B cell (primary cell): ENCODE measurements around the gene POGLUT2. TPM values are rescaled to one million over a fixed set of nuclear protein-coding genes. Genes with fewer than 3 reads are reported as not detected.

Source experiments
- ATAC-seq: fragments of 200-7000 bp; cut with Tn5 transposase; one replicate; pipeline ENCODE4 v1.10.0; 2021; ENCODE audit warnings: low read depth, mild to moderate bottlenecking, moderate number of reproducible peaks, moderate library complexity
- CTCF ChIA-PET: fragments of 350-600 bp; sonication (Branson Sonifier 250); formaldehyde crosslinking; loops from one replicate; lab custom pipeline; 2021; ENCODE audit warnings: antibody characterized with exemption, inconsistent platforms; lab: Charles Lee
- POLR2A ChIA-PET: fragments of 350-600 bp; sonication (Branson Sonifier 250); formaldehyde crosslinking; loops from one replicate; lab custom pipeline; 2021; ENCODE audit warnings: antibody characterized with exemption; lab: Charles Lee
- DNase-seq: peaks from one replicate; pipeline ENCODE4 v3.0.0; 2013
- H2AFZ ChIP-seq: 2 replicates; pipeline ENCODE4 v1.6.1; 2012; ENCODE audit warnings: mild to moderate bottlenecking, low read depth, low read length; ENCODE audit not compliant: insufficient read depth, poor library complexity, severe bottlenecking
- H3K27ac ChIP-seq, 2 donors: 1 replicate in 1 of 2; 2 replicates in 1 of 2; pipeline ENCODE4 v1.5.1; 2012 to 2013; ENCODE audit warnings: low read length in 2 of 2, mild to moderate bottlenecking in 2 of 2, moderate library complexity in 1 of 2
- H3K27me3 ChIP-seq, 4 experiments: fragments of 200-600 bp in 1 of 4; sonication (generic) in 1 of 4; replicated peaks in 1 of 4; 1 replicate in 2 of 4; 2 replicates in 2 of 4; pipeline versions ENCODE4 v1.6.1 to v1.7.0; 2013 to 2016; ENCODE audit warnings: low read length in 3 of 4, mild to moderate bottlenecking in 2 of 4, mixed read lengths in 1 of 4, moderate library complexity in 1 of 4; ENCODE audit not compliant: insufficient read depth in 4 of 4, control insufficient read depth in 3 of 4; ENCODE audit errors: control extremely low read depth in 1 of 4
- H3K36me3 ChIP-seq, 2 experiments: replicated peaks in 1 of 2; 1 replicate in 1 of 2; 2 replicates in 1 of 2; pipeline versions ENCODE4 v1.6.1 to v1.7.1; 2013; ENCODE audit warnings: low read length in 1 of 2; ENCODE audit not compliant: insufficient read depth in 2 of 2, control insufficient read depth in 1 of 2; ENCODE audit errors: control extremely low read depth in 1 of 2, extremely low read depth in 1 of 2
- H3K4me1 ChIP-seq, 2 donors: fragments of 200-600 bp in 1 of 2; sonication (generic) in 1 of 2; 1 replicate in 1 of 2; 2 replicates in 1 of 2; pipeline versions ENCODE4 v1.5.1 to v1.6.1; 2013 to 2017; ENCODE audit warnings: low read length in 2 of 2; ENCODE audit not compliant: control insufficient read depth in 2 of 2, insufficient read depth in 2 of 2
- H3K4me2 ChIP-seq: replicated peaks from 2 replicates; pipeline ENCODE3; 2012; ENCODE audit warnings: mild to moderate bottlenecking, low read depth, low read length; ENCODE audit not compliant: poor library complexity, severe bottlenecking
- H3K4me3 ChIP-seq, 5 experiments: fragments of 200-600 bp in 1 of 5; sonication (generic) in 1 of 5; 1 replicate in 3 of 5; 2 replicates in 2 of 5; pipeline versions ENCODE4 v1.5.1 to v1.7.0; 2011 to 2016; ENCODE audit warnings: low read length in 4 of 5, mild to moderate bottlenecking in 4 of 5, low read depth in 2 of 5, control low read depth in 1 of 5, moderate library complexity in 1 of 5; ENCODE audit not compliant: insufficient read depth in 1 of 5; ENCODE audit errors: control extremely low read depth in 1 of 5, extremely low read depth in 1 of 5
- H3K79me2 ChIP-seq: fragments of 200-600 bp; sonication (generic); one replicate; pipeline ENCODE4 v1.6.0; 2016; ENCODE audit warnings: low read length; ENCODE audit not compliant: control insufficient read depth, insufficient read depth
- H3K9ac ChIP-seq: fragments of 200-600 bp; sonication (generic); 2 replicates; pipeline ENCODE4 v1.6.1; 2017; ENCODE audit warnings: mild to moderate bottlenecking, low read length, moderate library complexity
- H3K9me3 ChIP-seq, 3 donors: one replicate each; pipeline versions ENCODE4 v1.6.1 to v1.7.1; 2013; ENCODE audit warnings: low read length in 2 of 3; ENCODE audit not compliant: control insufficient read depth in 2 of 3, insufficient read depth in 1 of 3; ENCODE audit errors: control extremely low read depth in 1 of 3
- H4K20me1 ChIP-seq: 2 replicates; pipeline ENCODE4 v1.6.0; 2012; ENCODE audit warnings: mild to moderate bottlenecking, low read length; ENCODE audit not compliant: insufficient read depth, control insufficient read depth, poor library complexity, severe bottlenecking
- H3K27ac Mint-ChIP-seq: one replicate; pipeline ENCODE4 v1.8.0; 2021; ENCODE audit warnings: mixed read lengths
- H3K27me3 Mint-ChIP-seq: one replicate; pipeline ENCODE4 v1.8.0; 2021; ENCODE audit warnings: mixed read lengths
- H3K4me1 Mint-ChIP-seq: one replicate; pipeline ENCODE4 v1.8.0; 2021; ENCODE audit warnings: mixed read lengths
- H3K4me3 Mint-ChIP-seq: one replicate; pipeline ENCODE4 v1.8.0; 2021; ENCODE audit warnings: mixed read lengths
- H3K9me3 Mint-ChIP-seq: one replicate; pipeline ENCODE4 v1.8.0; 2022; ENCODE audit warnings: mixed read lengths; ENCODE audit not compliant: insufficient read depth
- EZH2 ChIP-seq: IDR thresholded peaks from 2 replicates; pipeline ENCODE4 v1.6.1; 2012; ENCODE audit warnings: borderline replicate concordance, low read depth, mild to moderate bottlenecking, moderate library complexity, low read length; ENCODE audit not compliant: insufficient read depth, poor library complexity, severe bottlenecking
- WGBS: methylation state at CpG from one replicate; pipeline ENCODE4 v1.1.5; 2013; ENCODE audit warnings: missing lambda C conversion rate; ENCODE audit not compliant: insufficient coverage; 5-methylcytosine and 5-hydroxymethylcytosine counted together
- intact Hi-C: fragments of 100-400 bp; cut with micrococcal nuclease; formaldehyde crosslinking; loops from one replicate; pipeline ENCODE4 v1.10.0; 2022
- polyA plus RNA-seq: library from polyadenylated mRNA; depleted of rRNA; stranded (reverse); fragments of >200 nt; gene quantifications from 2 replicates; pipeline ENCODE4 v1.2.3, GENCODE V29; 2012
- total RNA-seq, 2 donors: library from RNA; stranded (reverse); fragments of 120-200 nt in 1 of 2; gene quantifications; 1 replicate in 1 of 2; 2 replicates in 1 of 2; pipeline versions ENCODE4 v1.2.3 to v1.2.4, GENCODE V29; 2013 to 2022
- TF ChIP-seq, protein P1 (sequence below): fragments of 200-600 bp; IDR thresholded peaks from one replicate; pipeline ENCODE4 v1.8.0; 2022; ENCODE audit warnings: antibody characterized with exemption, mild to moderate bottlenecking

The POGLUT2 gene
- total and polyA plus RNA-seq, 2 donors (not counting 1 experiment from before 2014, with no cell fraction given): 0.12 TPM; not detected in 1

DNA sequence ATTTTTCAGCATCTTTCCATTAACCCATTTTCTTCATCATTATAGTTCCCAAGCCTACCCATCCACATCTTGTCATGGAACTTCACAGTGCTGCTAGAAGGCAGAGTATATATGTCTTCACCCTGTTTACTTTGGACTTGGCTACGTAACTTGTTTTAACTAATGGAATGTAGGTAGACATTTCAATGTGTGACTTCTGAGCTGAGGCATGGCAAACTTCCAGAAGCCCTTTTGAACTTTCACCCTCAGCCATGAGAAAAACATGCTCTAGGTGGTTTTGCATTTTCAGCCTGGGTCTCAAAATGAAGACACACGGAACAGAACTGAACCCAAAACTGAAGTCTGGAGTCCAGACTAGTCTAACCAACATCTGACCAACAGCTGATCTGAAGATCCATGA, 28.3 kb downstream of the POGLUT2 start:
- H3K36me3 ChIP-seq: no peaks in the 10 kb centered on the region
- no peaks in the 10 kb centered on the region for H4K20me1 ChIP-seq
- no peak overlapping the region for H2AFZ ChIP-seq
- no peak overlapping the region for H3K4me2 ChIP-seq
- no peak overlapping the region for H3K9ac ChIP-seq
- Mint-ChIP-seq H3K4me3 (no peak overlapping the region), H3K27me3 (no peaks in the 10 kb centered on the region), H3K9me3 (no peaks in the 10 kb centered on the region), H3K27ac (no peak overlapping the region), H3K4me1 (peaks cover 13% of the 10 kb centered on the region)
- no peak for DNase-seq
- ChIA-PET POLR2A (no interaction called here), CTCF (no interaction called here)
- no CpG with 5 or more reads among the region's 2 CpGs for WGBS
- ATAC-seq: no peak
- H3K27ac ChIP-seq: no peak overlapping the region
- H3K27me3 ChIP-seq: no peaks in the 10 kb centered on the region
- intact Hi-C loops: loop anchor here (10.0 kb wide), 1 partner anchor 376 kb away; no protein-coding TSS in a partner anchor
- TF ChIP-seq EZH2: no peak
- TF ChIP-seq, protein P1, sequence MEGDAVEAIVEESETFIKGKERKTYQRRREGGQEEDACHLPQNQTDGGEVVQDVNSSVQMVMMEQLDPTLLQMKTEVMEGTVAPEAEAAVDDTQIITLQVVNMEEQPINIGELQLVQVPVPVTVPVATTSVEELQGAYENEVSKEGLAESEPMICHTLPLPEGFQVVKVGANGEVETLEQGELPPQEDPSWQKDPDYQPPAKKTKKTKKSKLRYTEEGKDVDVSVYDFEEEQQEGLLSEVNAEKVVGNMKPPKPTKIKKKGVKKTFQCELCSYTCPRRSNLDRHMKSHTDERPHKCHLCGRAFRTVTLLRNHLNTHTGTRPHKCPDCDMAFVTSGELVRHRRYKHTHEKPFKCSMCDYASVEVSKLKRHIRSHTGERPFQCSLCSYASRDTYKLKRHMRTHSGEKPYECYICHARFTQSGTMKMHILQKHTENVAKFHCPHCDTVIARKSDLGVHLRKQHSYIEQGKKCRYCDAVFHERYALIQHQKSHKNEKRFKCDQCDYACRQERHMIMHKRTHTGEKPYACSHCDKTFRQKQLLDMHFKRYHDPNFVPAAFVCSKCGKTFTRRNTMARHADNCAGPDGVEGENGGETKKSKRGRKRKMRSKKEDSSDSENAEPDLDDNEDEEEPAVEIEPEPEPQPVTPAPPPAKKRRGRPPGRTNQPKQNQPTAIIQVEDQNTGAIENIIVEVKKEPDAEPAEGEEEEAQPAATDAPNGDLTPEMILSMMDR: no peak
- peaks cover 4% of the 10 kb centered on the region for H3K79me2 ChIP-seq
- H3K4me1 ChIP-seq: peaks cover 7 to 16% of the 10 kb centered on the region in 2 donors
- H3K4me3 ChIP-seq: no peak overlapping the region
- H3K9me3 ChIP-seq: peaks cover 0 to 7% (median 0%) of the 10 kb centered on the region in 3 donors

- H4K20me1 ChIP-seq: no peaks in the 10 kb centered on the region
- intact Hi-C loops: loop anchor here (10.0 kb wide), 1 partner anchor 375 kb away; no protein-coding TSS in a partner anchor
- no peak overlapping the region for H2AFZ ChIP-seq
- no peak overlapping the region for H3K4me2 ChIP-seq
- H3K27ac Mint-ChIP-seq: no peak overlapping the region
- H3K36me3 ChIP-seq: no peaks in the 10 kb centered on the region
- H3K4me3 ChIP-seq: no peak overlapping the region
- H3K9ac ChIP-seq: no peak overlapping the region
- no peak overlapping the region for H3K27ac ChIP-seq
- H3K4me1 ChIP-seq: peaks cover 7 to 16% of the 10 kb centered on the region in 2 donors
- DNase-seq (no peak), ATAC-seq (no peak)
- ChIA-PET CTCF (no interaction called here), POLR2A (no interaction called here)
- TF ChIP-seq, protein P1: no peak
- H3K4me1 Mint-ChIP-seq: peaks cover 12% of the 10 kb centered on the region
- peaks cover 0 to 7% (median 0%) of the 10 kb centered on the region in 3 donors for H3K9me3 ChIP-seq
- H3K4me3 Mint-ChIP-seq: no peak overlapping the region
- no peaks in the 10 kb centered on the region for H3K27me3 ChIP-seq
- H3K9me3 Mint-ChIP-seq: no peaks in the 10 kb centered on the region
- WGBS: 100% methylated on average over 1 of the region's 4 CpGs
- peaks cover 4% of the 10 kb centered on the region for H3K79me2 ChIP-seq
- no peaks in the 10 kb centered on the region for H3K27me3 Mint-ChIP-seq
Measured at GRCh38 chr13:102769679-102770078, 29.1 kb downstream of the POGLUT2 start.
